Pons (tissue), 1 donor: ENCODE data around the gene RNF13.
A peak's percentile ranks its signal among the peaks of the same experiment; 100 is the strongest.
"Not testable (repeated sequence)": the region's sequence is repeated elsewhere in the genome, so short reads cannot be mapped to it uniquely, and the experiment has no call there.

Experiments
- DNase-seq: peaks from one replicate; pipeline ENCODE4 v3.0.0-alpha.2; 2016; ENCODE audit warnings: low spot score

The RNF13 gene

DNA sequence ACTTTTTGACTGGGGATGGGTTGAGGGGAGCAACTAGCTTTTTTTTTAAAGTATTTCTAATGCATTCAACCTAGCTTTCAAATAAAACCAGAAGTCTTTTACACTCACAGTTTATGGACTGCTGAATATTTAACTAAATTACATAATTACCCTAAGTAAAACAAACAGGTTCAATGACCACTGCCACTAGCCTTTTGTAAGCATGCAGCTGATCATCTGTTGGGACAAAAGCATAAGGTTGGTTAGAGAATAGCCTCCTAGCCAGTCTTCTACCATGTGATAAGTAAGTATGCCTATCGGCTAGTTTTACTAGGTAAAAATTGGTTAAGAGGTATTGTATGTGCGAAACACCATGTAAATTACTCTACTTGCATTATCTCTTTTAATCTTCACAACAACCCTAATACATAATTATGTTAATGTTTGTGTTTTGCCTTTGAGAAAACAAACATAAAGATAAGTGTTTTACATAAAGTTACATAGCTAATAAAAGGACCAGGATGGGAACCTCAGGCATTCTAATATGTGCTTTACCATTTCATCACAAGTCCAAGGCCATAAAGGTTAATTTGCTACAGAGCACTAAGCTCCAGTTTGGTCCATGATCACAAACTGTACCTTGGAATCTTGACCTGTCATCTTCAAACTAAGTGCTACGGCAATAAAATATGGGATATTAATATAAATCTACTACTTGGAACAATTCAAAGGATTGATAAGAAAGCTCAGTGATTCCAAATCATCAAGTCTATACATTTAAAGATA lies 144.5 kb downstream of the RNF13 start:
- DNase-seq, result no peak

GRCh38 chr3:149958171-149958796 lies 145.3 kb downstream of the RNF13 start:
- DNase-seq, result no peak

DNA sequence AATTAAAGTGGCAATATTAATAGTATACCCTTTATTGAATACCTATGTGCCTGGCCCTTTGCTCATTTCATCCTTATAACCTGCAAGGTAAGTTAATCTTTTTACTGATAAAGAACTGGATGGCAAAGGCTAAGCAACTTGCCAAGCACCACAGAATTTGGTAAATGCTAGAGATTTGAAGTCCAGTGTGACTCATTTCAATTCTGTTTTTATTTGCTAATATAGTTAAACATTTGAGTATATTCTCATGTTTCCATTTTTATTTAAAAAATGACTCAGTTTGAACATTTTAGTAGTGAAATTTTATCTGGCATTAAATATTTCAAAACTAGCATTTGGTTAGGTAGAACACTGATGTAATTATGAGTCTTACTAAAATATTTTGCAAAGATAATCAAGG lies 146.4 kb downstream of the RNF13 start:
- DNase-seq, result no peak

DNA sequence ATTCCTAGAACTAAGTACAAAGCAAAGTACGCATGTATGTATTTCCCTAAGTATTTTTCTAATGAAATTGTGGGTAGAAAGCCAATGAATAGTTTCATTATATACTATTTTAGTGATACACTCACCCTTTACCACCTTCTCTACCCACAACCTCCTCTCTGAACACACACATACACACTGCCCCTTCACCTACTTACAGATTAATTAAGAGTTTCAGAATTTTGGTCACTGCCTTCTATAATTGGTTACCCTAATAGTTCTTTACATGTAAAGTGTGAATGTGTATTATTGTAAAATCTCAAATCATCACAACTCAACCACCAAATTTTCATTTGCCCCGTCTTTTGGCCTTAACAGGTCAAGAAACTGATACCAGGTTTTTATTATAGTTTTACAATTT lies 150.5 kb downstream of the RNF13 start:
- DNase-seq, result no peak

GRCh38 chr3:149964291-149964690 lies 151.3 kb downstream of the RNF13 start:
- peak; percentile 43 for DNase-seq

DNA sequence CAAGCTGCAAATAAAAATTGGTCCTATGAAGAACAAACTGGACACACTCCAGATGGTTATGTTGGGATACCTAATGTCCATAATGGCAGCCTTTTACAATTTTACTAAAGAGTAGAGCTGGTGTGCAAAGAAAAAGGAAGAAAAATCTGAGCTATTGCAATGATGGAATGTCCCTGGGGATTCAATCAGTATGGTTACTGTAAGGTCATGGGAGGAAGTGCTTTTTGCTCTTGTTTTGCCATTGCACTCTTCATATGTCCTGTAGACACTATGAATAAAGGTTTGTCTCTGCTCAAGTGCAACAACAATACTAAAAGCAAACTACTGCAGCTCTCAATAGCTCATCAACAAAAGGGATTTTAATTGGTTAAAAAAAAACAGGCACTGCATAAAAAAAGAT lies 152.3 kb downstream of the RNF13 start:
- peak; percentile 15 for DNase-seq

DNA sequence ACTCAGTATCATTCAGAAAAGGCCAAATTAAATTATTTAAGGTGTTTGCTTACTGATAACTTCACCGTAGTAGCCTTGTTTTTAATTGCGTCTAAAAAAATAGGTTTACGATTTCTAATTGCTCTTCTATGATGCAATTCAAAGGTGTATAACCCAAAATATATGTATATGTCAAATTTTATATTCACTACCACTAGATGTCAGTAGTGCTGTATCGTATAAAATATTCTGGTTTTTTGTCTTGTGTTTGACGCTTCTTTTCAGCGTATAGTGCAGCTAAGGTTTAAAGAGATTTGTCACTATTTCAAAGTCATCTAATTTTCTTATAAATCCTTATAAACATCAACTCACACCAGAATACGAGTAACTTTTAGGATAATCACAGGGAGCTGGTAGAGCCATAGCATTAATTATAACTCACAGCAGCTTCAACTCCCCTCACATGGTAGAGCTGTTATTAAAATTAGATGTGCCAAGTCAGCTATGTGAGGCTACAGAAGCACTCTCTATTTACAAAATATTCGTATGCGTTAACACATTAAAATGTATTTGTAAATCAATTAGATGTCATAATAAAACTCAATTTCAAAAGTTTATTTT lies 154.2 kb downstream of the RNF13 start:
- peak; percentile 80 for DNase-seq

DNA sequence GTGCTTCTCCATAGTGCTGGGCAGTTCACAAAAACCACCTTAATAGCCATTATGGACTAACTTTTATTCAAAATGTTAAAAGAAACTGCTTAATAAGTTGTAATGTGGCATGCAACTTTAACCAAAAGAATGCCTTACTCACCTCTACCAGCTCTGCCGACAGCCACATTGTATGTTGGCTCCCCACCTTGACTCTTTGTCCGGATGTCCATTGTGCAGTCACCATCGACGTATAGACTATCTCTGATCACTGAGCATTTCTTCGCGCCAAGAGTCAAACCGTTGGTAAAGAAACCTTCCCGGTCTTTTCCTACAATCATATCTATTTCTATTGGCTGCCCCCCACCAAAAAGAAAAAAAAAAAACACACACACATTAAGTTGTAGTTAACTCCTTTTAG lies 155.2 kb downstream of the RNF13 start:
- no peak for DNase-seq

DNA sequence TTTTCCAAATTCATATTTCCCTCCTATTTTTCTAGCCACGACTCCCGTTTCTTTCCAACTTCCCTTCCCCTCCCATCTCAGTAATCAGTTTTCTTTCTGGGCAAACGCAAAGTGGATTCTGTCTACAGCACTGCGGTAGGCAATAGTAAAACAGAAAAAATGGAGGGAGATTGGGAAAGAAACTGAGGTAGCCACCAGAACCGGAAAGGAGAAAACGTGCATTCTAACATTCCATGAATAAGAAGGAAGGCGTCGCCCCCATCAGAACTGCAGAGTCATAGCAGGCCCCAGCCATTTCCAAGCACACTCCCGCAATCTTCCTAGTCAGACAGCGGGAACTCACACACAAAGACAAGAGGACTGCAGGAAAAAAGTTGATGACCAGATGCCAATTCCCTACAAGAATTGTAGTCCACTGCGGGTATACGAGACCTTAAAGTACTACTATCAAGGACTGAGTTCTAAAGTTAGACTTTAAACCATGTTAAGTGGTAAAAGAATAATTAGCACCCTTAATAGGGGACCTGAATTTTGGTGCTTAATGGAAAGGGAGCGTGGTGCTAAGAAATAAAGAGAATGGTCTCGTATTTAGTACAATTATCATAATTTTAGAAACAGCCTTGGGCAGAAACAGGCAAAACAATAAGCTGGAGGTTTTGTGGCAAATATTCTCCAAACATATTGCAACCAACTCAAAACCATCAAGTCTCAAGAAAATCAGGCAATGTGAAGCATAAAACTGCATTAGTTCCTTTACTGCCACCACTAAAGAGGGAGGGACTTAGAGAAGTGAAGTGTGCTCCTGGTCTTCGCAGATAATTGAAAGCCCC lies 156.3 kb downstream of the RNF13 start:
- DNase-seq, result peak; percentile 83

- DNase-seq, result peak; percentile 79
These were observed 157.1 kb downstream of the RNF13 start for GRCh38 chr3:149969940-149970715.

GRCh38 chr3:149970716-149971402 lies 157.8 kb downstream of the RNF13 start, which contains the start of gene PFN2:
Gene PFN2 (minus strand): TSS chr3:149970895. CDS start chr3:149970856, 39 bp downstream.
- DNase-seq, result peak; percentile 45

DNA sequence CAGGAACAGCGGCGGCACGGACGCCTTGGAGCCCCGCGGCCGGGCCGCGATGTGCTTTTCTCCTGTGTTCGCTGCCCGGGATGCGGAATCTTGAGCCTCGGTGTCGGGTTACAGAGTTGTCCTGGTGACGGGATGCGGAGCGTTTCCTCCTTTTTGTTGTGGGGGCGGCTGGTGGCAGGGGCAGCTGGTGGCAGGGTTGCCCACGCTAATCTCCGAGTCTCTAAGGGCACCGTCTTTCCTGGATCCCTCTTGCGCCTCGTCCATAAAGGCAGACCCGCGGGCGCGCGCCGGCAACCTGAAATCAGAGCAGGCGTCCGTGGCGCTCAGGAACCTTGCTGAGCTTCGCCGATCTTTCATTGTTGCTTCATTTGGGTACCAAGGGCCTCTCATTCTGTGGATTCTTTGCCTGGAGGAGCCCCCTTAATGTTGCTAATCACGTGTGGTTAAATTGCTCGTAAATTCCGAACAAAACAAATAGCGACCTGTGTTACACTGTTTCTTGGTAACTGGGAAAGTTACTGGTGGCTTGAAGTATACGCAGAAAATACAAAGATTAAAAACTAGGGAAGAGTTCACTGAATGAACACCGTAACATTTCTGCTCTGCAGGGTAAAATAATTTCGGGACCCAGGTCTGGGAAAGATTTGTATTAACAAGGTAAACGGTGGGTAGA lies 158.5 kb downstream of the RNF13 start:
- peak; percentile 32 for DNase-seq

DNA sequence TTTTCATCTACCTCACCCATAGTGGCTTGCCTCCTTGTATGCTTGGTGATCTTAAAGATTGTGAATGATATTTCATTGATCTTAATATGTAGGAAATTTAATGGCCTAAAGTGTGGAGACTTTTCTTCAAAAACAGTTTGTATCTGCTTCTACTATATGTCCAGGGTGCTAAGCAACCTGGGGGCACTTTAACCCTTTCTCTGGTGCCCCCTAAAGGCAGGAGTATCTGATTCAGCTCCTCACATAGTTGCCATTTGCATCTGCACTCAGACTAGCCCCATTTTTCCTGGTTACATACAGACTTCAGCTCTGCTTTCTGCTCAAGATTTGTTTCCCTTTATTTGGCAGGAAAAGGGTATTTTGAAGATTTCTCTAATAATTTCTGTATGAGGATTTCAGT lies 162.9 kb downstream of the RNF13 start:
- no peak for DNase-seq

DNA sequence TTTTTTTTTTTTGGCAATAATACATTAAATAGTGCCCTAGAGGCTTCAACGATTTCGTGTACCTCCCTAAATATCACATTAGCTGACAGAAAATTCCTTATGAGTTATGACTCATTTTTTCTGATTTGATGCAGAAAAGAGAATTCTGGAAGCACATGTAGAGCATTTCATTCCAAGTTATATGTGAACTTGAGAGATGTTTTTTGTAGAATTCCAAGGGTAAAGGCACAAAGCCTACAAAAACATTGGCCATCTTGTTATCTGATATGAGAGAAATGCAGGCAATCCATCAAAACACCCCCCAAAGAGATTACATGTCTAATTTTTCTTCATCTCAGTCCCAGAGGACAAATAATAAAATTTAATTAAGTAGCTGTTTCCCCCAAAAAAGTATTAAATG lies 164.4 kb downstream of the RNF13 start:
- DNase-seq, result no peak

GRCh38 chr3:149981979-149982378 lies 169.0 kb downstream of the RNF13 start:
- not testable (repeated sequence) for DNase-seq

GRCh38 chr3:149983053-149983452 lies 170.0 kb downstream of the RNF13 start:
- DNase-seq, result not testable (repeated sequence)

DNA sequence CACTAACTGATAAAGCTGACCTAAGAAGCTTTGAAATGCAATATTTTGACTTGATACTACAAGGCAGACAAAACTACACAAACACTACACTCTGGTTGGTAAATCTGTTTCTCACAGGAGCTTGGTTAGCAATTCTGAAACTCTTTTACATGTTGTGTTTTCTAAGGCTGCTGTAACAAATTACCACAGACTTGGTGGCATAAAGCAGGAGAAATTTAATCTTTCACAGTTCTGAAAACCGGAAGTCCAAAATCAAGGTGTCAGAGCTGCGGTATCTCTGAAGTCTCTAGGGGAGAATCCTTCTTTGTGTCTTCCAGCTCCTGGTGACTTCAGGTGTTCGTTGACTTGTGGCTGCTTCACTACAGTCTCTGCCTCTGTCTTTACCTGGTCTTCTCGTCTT lies 170.6 kb downstream of the RNF13 start:
- DNase-seq, result no peak

DNA sequence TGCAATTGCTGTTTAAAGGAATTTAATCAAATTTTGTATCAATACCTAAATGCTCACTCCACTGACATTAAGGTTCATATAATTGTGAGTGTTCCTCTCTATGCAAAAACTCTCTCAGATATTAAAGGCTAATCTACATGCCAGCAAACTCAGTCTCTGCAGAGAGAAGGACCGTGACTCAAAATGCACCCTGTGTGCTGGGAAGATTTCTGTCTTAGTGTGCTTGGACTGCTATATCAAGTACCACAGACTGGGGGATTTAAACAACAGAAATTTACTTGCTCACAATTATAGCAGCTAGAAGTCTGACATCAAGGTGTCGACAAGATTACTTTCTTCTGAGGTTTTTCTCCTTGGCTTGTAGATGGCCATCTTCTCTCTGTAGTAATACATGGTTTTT lies 176.3 kb downstream of the RNF13 start:
- DNase-seq, result no peak

DNA sequence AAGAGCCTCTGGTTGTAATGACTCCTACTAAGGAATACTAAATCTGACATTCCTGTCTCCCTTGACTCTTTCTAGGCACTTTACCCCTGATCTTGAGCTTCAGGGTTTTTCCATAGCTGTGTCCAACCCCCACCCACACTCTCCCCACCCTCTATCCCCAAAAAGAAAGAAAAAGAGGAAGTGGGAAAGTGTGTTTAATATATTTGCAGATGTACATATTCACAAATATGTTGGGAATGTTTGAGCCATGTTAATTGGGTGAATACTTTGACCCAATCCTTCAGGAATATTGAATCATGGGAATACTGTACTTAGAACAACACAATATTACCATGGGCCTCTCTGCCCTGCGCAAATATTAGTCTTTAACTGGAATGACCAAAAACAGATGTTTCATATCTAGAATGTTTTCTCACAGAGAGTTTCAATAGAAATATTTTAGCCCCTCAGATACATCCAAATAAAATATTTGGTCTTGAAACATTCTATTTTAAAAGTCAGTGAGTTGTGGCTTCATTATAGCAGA lies 177.5 kb downstream of the RNF13 start:
- DNase-seq, result no peak

- DNase-seq, result no peak
These were observed 179.5 kb downstream of the RNF13 start for GRCh38 chr3:149992416-149993058.
